Measurements from ENCODE around the gene BMF.

- TF ChIP-seq, protein P1, sequence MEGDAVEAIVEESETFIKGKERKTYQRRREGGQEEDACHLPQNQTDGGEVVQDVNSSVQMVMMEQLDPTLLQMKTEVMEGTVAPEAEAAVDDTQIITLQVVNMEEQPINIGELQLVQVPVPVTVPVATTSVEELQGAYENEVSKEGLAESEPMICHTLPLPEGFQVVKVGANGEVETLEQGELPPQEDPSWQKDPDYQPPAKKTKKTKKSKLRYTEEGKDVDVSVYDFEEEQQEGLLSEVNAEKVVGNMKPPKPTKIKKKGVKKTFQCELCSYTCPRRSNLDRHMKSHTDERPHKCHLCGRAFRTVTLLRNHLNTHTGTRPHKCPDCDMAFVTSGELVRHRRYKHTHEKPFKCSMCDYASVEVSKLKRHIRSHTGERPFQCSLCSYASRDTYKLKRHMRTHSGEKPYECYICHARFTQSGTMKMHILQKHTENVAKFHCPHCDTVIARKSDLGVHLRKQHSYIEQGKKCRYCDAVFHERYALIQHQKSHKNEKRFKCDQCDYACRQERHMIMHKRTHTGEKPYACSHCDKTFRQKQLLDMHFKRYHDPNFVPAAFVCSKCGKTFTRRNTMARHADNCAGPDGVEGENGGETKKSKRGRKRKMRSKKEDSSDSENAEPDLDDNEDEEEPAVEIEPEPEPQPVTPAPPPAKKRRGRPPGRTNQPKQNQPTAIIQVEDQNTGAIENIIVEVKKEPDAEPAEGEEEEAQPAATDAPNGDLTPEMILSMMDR (IDR thresholded peaks at IDR 0.05; ENCODE audit: low read depth, low read length, missing input control), result no peak
- TF ChIP-seq SP1 (IDR thresholded peaks at IDR 0.05) (no peak), ZBTB33 (IDR thresholded peaks at IDR 0.05) (no peak), NR2F2 (IDR thresholded peaks at IDR 0.05) (no peak), ATF3 (IDR thresholded peaks at IDR 0.05) (no peak)
- TF ChIP-seq, protein P2, sequence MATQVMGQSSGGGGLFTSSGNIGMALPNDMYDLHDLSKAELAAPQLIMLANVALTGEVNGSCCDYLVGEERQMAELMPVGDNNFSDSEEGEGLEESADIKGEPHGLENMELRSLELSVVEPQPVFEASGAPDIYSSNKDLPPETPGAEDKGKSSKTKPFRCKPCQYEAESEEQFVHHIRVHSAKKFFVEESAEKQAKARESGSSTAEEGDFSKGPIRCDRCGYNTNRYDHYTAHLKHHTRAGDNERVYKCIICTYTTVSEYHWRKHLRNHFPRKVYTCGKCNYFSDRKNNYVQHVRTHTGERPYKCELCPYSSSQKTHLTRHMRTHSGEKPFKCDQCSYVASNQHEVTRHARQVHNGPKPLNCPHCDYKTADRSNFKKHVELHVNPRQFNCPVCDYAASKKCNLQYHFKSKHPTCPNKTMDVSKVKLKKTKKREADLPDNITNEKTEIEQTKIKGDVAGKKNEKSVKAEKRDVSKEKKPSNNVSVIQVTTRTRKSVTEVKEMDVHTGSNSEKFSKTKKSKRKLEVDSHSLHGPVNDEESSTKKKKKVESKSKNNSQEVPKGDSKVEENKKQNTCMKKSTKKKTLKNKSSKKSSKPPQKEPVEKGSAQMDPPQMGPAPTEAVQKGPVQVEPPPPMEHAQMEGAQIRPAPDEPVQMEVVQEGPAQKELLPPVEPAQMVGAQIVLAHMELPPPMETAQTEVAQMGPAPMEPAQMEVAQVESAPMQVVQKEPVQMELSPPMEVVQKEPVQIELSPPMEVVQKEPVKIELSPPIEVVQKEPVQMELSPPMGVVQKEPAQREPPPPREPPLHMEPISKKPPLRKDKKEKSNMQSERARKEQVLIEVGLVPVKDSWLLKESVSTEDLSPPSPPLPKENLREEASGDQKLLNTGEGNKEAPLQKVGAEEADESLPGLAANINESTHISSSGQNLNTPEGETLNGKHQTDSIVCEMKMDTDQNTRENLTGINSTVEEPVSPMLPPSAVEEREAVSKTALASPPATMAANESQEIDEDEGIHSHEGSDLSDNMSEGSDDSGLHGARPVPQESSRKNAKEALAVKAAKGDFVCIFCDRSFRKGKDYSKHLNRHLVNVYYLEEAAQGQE (IDR thresholded peaks at IDR 0.05), result no peak
- TF ChIP-seq, protein P3, sequence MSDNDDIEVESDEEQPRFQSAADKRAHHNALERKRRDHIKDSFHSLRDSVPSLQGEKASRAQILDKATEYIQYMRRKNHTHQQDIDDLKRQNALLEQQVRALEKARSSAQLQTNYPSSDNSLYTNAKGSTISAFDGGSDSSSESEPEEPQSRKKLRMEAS (IDR thresholded peaks at IDR 0.05), result no peak
Measured at GRCh38 chr15:40080104-40080503, 28.6 kb downstream of the BMF start.
